ENCODE data around the gene SORL1-AS1.

DNA sequence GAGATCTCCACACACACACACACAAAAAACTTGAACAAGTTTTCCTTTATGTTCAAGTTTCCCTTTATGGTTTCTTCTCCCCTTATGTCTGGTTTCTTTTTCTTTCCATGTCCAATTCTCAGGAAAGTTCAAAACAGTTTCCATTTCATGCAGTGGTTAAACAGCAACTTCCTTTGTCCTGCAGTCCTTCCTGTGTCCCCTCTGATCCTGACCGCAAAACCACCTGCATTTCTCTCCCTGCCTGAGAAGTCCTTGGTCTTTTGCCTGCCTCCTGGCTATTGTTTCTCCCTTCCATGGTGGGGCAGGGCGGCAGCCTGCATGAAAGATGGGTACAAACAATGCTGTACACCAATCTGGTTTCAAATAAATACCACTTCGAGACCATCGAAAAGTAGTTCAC lies 58.9 kb downstream of the SORL1-AS1 start:
- TF ChIP-seq POLR2AphosphoS5 (IDR thresholded peaks at IDR 0.05; ENCODE audit: borderline replicate concordance, low read depth, low read length) (no peak), EZH2 (IDR thresholded peaks at IDR 0.05) (no peak)

Measured in SK-N-MC (cell line).